HEK293T (cell line): ENCODE measurements around the gene DKK2.

Source experiments
- FOXM1 ChIP-seq: fragments of 450-650 bp; IDR thresholded peaks from 2 replicates; pipeline ENCODE4 v1.6.1; 2017; ENCODE audit warnings: mild to moderate bottlenecking, borderline replicate concordance
- NFRKB ChIP-seq: fragments of 450-650 bp; IDR thresholded peaks from 2 replicates; pipeline ENCODE4 v1.6.1; 2016; ENCODE audit warnings: mild to moderate bottlenecking, moderate library complexity
- ZNF384 ChIP-seq: fragments of 450-650 bp; IDR thresholded peaks from 2 replicates; pipeline ENCODE4 v1.6.1; 2016

GRCh38 chr4:107068116-107068515, 32.0 kb upstream of the DKK2 start:
- no peak for TF ChIP-seq FOXM1
- no peak for TF ChIP-seq NFRKB
- no peak for TF ChIP-seq ZNF384
